Chondrocyte (in vitro differentiated cells): ENCODE results near the gene LIM2. TPM values are rescaled to one million over a fixed set of nuclear protein-coding genes. Genes with fewer than 3 reads are reported as not detected.

Experiments used
- DNase-seq: peaks from one replicate; pipeline ENCODE4 v3.0.0; 2021; ENCODE audit warnings: mixed read lengths, low spot score
- H3K27ac Mint-ChIP-seq: one replicate; pipeline ENCODE4 v1.8.0; 2021; ENCODE audit warnings: mild to moderate bottlenecking, moderate library complexity, mixed read lengths; ENCODE audit not compliant: unreplicated experiment
- H3K27me3 Mint-ChIP-seq: 2 replicates; pipeline ENCODE4 v1.8.0; 2021; ENCODE audit warnings: low read depth, mixed read lengths
- H3K36me3 Mint-ChIP-seq: 2 replicates; pipeline ENCODE4 v1.8.0; 2021; ENCODE audit warnings: low read depth, mixed read lengths
- H3K4me1 Mint-ChIP-seq: 2 replicates; pipeline ENCODE4 v1.8.0; 2021; ENCODE audit warnings: low read depth, mild to moderate bottlenecking, mixed read lengths
- H3K4me3 Mint-ChIP-seq: one replicate; pipeline ENCODE4 v1.8.0; 2021; ENCODE audit warnings: mild to moderate bottlenecking, moderate library complexity, mixed read lengths; ENCODE audit not compliant: unreplicated experiment
- H3K9me3 Mint-ChIP-seq: 2 replicates; pipeline ENCODE4 v1.8.0; 2021; ENCODE audit warnings: low read depth, mixed read lengths
- total RNA-seq: library from RNA; stranded (reverse); gene quantifications from 3 replicates; pipeline ENCODE4 v1.2.1, GENCODE V29; 2021
- TF ChIP-seq, protein P1 (sequence below): fragments of 200-600 bp; sonication (generic); IDR thresholded peaks from 2 replicates; pipeline ENCODE4 v1.5.0; 2021; ENCODE audit warnings: antibody characterized with exemption, mild to moderate bottlenecking, moderate library complexity

LIM2 gene
- total RNA-seq, 1 donor from 2014 or later, result not detected

DNA sequence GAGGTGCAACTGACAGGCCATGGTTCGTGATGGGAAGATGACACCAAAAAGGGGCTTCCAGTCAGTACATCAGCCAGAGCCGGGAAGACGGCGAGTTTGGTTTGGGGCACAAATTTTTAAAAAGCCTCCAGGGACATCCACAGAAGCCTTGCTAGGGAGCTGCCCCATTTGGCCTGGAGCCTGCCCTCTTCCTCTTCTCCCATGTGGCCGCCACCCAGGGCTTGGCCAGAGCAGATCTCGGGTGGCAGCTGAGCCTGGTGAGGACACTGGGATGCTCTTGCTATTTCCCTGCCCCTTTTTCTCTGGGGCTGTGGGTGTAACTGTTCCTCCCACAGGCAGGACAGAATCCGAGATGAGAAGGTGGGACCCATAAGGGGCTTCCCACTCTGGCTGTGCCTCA, 29.8 kb downstream of the LIM2 start:
- Mint-ChIP-seq H3K27ac (no peak overlapping the region), H3K36me3 (no peaks in the 10 kb centered on the region), H3K4me1 (peaks cover 23% of the 10 kb centered on the region), H3K9me3 (no peaks in the 10 kb centered on the region), H3K27me3 (no peaks in the 10 kb centered on the region), H3K4me3 (no peak overlapping the region)
- DNase-seq, result no peak
- TF ChIP-seq, protein P1, sequence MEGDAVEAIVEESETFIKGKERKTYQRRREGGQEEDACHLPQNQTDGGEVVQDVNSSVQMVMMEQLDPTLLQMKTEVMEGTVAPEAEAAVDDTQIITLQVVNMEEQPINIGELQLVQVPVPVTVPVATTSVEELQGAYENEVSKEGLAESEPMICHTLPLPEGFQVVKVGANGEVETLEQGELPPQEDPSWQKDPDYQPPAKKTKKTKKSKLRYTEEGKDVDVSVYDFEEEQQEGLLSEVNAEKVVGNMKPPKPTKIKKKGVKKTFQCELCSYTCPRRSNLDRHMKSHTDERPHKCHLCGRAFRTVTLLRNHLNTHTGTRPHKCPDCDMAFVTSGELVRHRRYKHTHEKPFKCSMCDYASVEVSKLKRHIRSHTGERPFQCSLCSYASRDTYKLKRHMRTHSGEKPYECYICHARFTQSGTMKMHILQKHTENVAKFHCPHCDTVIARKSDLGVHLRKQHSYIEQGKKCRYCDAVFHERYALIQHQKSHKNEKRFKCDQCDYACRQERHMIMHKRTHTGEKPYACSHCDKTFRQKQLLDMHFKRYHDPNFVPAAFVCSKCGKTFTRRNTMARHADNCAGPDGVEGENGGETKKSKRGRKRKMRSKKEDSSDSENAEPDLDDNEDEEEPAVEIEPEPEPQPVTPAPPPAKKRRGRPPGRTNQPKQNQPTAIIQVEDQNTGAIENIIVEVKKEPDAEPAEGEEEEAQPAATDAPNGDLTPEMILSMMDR, result no peak

DNA sequence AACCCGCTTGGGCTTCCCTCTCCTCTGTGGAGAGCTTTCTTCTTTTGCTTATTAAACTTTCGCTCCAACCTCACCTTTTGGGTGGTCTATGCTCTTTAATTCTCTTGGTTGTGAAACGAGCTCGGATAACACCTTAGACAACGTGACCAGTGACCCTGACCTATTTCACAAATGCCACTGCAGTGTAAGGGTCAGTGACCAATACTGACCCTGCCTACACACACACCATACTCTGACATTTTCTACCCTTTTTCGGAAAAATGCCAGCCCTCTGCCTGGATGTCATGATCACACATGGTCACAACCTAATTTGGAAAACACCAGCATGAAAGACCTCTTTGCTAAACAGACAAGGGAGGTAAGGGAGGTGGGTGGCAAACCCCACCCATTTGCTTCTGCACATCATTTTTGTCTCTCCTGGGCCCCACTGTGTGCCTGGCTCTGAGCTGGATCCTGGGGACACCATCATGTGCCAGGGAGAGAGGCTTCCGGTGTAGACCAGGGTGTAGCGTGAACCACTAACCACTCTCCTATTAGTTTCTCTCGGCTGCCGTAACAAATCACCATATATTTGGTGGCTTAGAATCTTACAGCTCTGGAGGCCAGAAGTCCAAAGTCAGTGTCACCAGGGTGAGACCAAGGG, 31.5 kb downstream of the LIM2 start:
- peaks cover 9% of the 10 kb centered on the region for H3K36me3 Mint-ChIP-seq
- no peak for DNase-seq
- H3K27me3 Mint-ChIP-seq, result no peaks in the 10 kb centered on the region
- peaks cover 17% of the 10 kb centered on the region for H3K4me1 Mint-ChIP-seq
- TF ChIP-seq, protein P1, result no peak
- H3K27ac Mint-ChIP-seq, result no peak overlapping the region
- H3K9me3 Mint-ChIP-seq, result no peaks in the 10 kb centered on the region
- no peak overlapping the region for H3K4me3 Mint-ChIP-seq

DNA sequence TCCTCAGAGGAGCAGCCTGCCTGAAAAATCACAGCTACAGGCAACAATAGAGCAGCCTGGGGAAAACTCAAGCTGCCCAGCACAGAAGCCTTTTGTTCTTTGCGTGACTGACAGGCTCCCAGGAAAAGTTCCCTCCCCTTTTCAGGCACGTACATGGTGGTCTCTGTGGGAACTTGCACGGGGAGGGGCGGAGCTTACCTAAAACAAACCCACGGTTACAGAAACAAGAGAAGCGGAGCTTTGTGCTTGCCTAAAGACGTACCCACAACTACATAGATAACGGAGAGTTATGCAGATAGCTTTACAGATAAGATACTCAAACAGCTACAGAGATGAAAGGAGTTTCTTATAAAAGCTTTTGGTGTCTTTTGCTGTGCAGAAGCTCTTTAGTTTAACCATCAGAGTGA, 33.0 kb downstream of the LIM2 start:
- no peak overlapping the region for H3K27ac Mint-ChIP-seq
- H3K9me3 Mint-ChIP-seq, result no peaks in the 10 kb centered on the region
- DNase-seq, result no peak
- TF ChIP-seq, protein P1, result no peak
- no peak overlapping the region for H3K4me3 Mint-ChIP-seq
- H3K27me3 Mint-ChIP-seq, result no peaks in the 10 kb centered on the region
- peaks cover 16% of the 10 kb centered on the region for H3K4me1 Mint-ChIP-seq
- peaks cover 12% of the 10 kb centered on the region for H3K36me3 Mint-ChIP-seq

DNA sequence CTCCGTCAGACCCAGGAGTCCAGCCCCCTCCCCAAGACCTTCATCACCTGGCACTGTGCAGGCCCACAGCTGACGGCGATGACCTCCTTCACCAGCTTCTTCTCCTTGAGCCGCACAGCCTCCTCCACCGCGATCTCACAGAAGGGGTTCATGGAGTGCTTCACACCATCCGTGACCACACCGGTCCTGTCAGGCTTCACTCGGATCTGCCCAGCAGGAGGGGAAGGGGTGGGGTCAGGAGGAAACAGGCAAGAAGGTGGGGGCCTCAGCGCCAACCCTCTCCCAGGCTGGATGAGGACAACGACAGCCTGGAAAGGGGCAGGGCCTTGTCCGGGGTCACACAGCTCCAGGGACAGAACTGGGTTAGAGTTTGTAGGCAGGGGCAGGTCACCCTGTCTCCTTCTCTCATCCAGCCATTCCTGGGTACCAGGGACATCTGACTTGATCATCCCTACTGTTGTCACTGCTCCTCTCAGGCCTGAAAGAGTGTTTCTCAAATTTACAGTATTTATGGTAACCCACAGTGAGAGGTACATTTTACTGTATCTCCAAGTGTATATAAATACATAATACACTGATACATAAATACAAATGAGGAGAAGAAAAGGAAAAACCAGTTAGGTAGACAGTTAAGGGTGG, 33.6 kb downstream of the LIM2 start:
- no peak for DNase-seq
- Mint-ChIP-seq H3K36me3 (peaks cover 13% of the 10 kb centered on the region), H3K27ac (no peak overlapping the region), H3K4me1 (peaks cover 11% of the 10 kb centered on the region), H3K4me3 (no peak overlapping the region), H3K27me3 (no peaks in the 10 kb centered on the region), H3K9me3 (no peaks in the 10 kb centered on the region)
- TF ChIP-seq, protein P1, result no peak

DNA sequence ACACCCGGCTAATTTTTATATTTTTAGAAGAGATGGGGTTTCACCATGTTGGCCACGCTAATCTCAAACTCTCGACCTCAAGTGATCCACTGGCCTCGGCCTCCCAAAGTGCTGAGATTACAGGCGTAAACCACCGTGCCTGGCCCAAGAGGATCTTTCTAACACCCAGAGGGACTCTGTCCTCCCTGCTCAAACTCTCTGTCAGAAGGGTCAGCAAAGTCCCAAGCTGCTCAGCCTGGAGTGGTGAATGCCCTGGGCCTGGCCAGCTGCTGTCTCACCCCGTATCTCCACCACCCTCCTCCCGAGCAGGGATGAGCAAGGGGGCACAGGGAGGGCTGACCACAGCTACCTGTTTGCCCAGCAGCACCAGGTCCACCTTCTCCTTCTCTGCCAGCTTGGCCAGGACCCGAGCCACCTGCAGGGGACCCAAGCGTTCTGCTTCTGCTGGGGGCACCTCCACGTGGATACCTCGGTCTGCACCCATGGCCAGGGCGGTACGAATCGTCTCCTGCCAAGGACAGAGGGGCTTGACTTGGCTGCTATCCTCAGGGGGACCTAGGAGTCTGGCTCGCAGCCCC, 34.9 kb downstream of the LIM2 start:
- H3K27me3 Mint-ChIP-seq, result no peaks in the 10 kb centered on the region
- H3K9me3 Mint-ChIP-seq, result no peaks in the 10 kb centered on the region
- DNase-seq, result no peak

More for the DNA sequence above, 34.9 kb downstream of the LIM2 start:
- H3K4me1 Mint-ChIP-seq, result peaks cover 7% of the 10 kb centered on the region
- H3K36me3 Mint-ChIP-seq, result peaks cover 13% of the 10 kb centered on the region
- TF ChIP-seq, protein P1, result no peak
- H3K27ac Mint-ChIP-seq, result no peak overlapping the region
- no peak overlapping the region for H3K4me3 Mint-ChIP-seq
